ENCODE measurements around the gene EFHC1.

DNA sequence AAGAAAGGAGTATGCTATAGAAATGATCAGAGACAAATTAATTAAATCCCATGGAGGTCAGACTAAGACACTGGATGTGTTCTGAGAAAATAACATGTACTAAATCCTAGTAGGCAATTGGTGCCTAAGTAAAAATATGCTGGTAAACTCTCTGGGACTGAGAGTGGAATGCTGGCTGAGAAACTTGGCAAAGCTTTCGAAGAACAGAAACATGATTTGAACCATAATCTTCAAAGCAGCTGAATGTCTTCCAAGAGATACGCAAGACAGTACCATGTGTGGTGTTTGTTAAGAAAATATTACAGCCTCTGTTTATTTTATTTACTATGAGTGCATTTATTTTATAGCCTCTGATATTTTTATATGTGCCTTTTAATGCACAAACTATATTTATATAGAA lies 55.2 kb downstream of the EFHC1 start:
- no peak for TF ChIP-seq POLR2AphosphoS5 (IDR thresholded peaks at IDR 0.05)
- TF ChIP-seq, protein P1, sequence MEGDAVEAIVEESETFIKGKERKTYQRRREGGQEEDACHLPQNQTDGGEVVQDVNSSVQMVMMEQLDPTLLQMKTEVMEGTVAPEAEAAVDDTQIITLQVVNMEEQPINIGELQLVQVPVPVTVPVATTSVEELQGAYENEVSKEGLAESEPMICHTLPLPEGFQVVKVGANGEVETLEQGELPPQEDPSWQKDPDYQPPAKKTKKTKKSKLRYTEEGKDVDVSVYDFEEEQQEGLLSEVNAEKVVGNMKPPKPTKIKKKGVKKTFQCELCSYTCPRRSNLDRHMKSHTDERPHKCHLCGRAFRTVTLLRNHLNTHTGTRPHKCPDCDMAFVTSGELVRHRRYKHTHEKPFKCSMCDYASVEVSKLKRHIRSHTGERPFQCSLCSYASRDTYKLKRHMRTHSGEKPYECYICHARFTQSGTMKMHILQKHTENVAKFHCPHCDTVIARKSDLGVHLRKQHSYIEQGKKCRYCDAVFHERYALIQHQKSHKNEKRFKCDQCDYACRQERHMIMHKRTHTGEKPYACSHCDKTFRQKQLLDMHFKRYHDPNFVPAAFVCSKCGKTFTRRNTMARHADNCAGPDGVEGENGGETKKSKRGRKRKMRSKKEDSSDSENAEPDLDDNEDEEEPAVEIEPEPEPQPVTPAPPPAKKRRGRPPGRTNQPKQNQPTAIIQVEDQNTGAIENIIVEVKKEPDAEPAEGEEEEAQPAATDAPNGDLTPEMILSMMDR (IDR thresholded peaks at IDR 0.05): no peak

All from transverse colon (tissue), 4 donors.